ENCODE measurements around the gene EEPD1. TPM values are rescaled to one million over a fixed set of nuclear protein-coding genes. Genes with fewer than 3 reads are reported as not detected.

The EEPD1 gene
- total RNA-seq, 4 donors from 2014 or later, result 19.0 to 34.2 (median 20.8) TPM

- no peak overlapping the region for H3K4me3 ChIP-seq (ENCODE audit: low read depth, poor library complexity, severe bottlenecking)
- no peak for DNase-seq (ENCODE audit: low spot score in 2 of 2)
- intact Hi-C loops (cut with DNase I; ENCODE audit: low total_unique reads), result no loop called here
- 94 to 95% methylated on average over 3 of the region's 3 CpGs for WGBS, 2 donors
- TF ChIP-seq POLR2A (IDR thresholded peaks at IDR 0.05) (no peak), CTCF (IDR thresholded peaks at IDR 0.05) (no peak)
Measured at GRCh38 chr7:36338256-36338655, 185.2 kb downstream of the EEPD1 start.

GRCh38 chr7:36343548-36343947 is 190.5 kb downstream of the EEPD1 start:
- TF ChIP-seq POLR2A (IDR thresholded peaks at IDR 0.05) (no peak), CTCF (IDR thresholded peaks at IDR 0.05) (no peak)
- H3K4me3 ChIP-seq (ENCODE audit: low read depth, poor library complexity, severe bottlenecking), result no peak overlapping the region
- no peak for DNase-seq (ENCODE audit: low spot score in 2 of 2)
- intact Hi-C loops (cut with DNase I; ENCODE audit: low total_unique reads), result no loop called here
- 84 to 88% methylated on average over 1 of the region's 1 CpG for WGBS, 2 donors

GRCh38 chr7:36344622-36345021 is 191.6 kb downstream of the EEPD1 start:
- TF ChIP-seq POLR2A (IDR thresholded peaks at IDR 0.05) (no peak), CTCF (IDR thresholded peaks at IDR 0.05) (no peak)
- WGBS, 2 donors, result 77 to 80% methylated on average over 2 of the region's 2 CpGs
- DNase-seq (ENCODE audit: low spot score in 2 of 2), result no peak
- intact Hi-C loops (cut with DNase I; ENCODE audit: low total_unique reads), result no loop called here
- H3K4me3 ChIP-seq (ENCODE audit: low read depth, poor library complexity, severe bottlenecking), result no peak overlapping the region

- DNase-seq (ENCODE audit: low spot score in 2 of 2), result no peak
- H3K4me3 ChIP-seq (ENCODE audit: low read depth, poor library complexity, severe bottlenecking), result no peak overlapping the region
- WGBS, 2 donors, result 80 to 84% methylated on average over 6 of the region's 6 CpGs
- no peak for TF ChIP-seq POLR2A (IDR thresholded peaks at IDR 0.05)
- TF ChIP-seq CTCF (IDR thresholded peaks at IDR 0.05), result no peak
- intact Hi-C loops (cut with DNase I; ENCODE audit: low total_unique reads), result no loop called here
Measured at GRCh38 chr7:36346260-36346831, 193.3 kb downstream of the EEPD1 start.

- DNase-seq (ENCODE audit: low spot score in 2 of 2), result no peak
- intact Hi-C loops (cut with DNase I; ENCODE audit: low total_unique reads), result no loop called here
- TF ChIP-seq CTCF (IDR thresholded peaks at IDR 0.05), result no peak
- no peak for TF ChIP-seq POLR2A (IDR thresholded peaks at IDR 0.05)
- no peak overlapping the region for H3K4me3 ChIP-seq (ENCODE audit: low read depth, poor library complexity, severe bottlenecking)
Measured at GRCh38 chr7:36348256-36348655, 195.2 kb downstream of the EEPD1 start.

- DNase-seq (ENCODE audit: low spot score in 2 of 2), result no peak
- WGBS, 2 donors, result 95 to 97% methylated on average over 3 of the region's 3 CpGs
- no peak overlapping the region for H3K4me3 ChIP-seq (ENCODE audit: low read depth, poor library complexity, severe bottlenecking)
- TF ChIP-seq CTCF (IDR thresholded peaks at IDR 0.05) (no peak), POLR2A (IDR thresholded peaks at IDR 0.05) (no peak)
- intact Hi-C loops (cut with DNase I; ENCODE audit: low total_unique reads), result no loop called here
Measured at GRCh38 chr7:36348771-36349170, 195.7 kb downstream of the EEPD1 start.
